Stomach (tissue), 9 donors: Measurements from ENCODE around the gene HAND1. TPM values are rescaled to one million over a fixed set of nuclear protein-coding genes. Genes with fewer than 3 reads are reported as not detected.

Experiments used
- DNase-seq, 2 donors: peaks; one replicate each; pipeline versions ENCODE4 v3.0.0 to v3.0.0-alpha.2; 2013 to 2019
- H3K27ac ChIP-seq, 5 donors: fragments of 200-600 bp in 4 of 5; sonication (generic) in 4 of 5; one replicate each; pipeline ENCODE4 v1.5.1; 2013 to 2019; ENCODE audit warnings: mild to moderate bottlenecking in 1 of 5, moderate library complexity in 1 of 5
- H3K27me3 ChIP-seq, 3 donors: fragments of 200-600 bp; sonication (generic); one replicate each; pipeline ENCODE4 v1.5.1; 2017 to 2019; ENCODE audit warnings: mixed run types in 1 of 3
- H3K36me3 ChIP-seq, 4 donors: fragments of 200-600 bp; sonication (generic); 1 replicate in 3 of 4; 2 replicates in 1 of 4; pipeline ENCODE4 v1.5.1; 2016 to 2019
- H3K4me1 ChIP-seq, 4 donors: fragments of 200-600 bp; sonication (generic); one replicate each; pipeline ENCODE4 v1.5.1; 2016 to 2019
- H3K4me3 ChIP-seq, 4 donors: fragments of 200-600 bp; sonication (generic) in 3 of 4; one replicate each; pipeline ENCODE4 v1.5.1; 2016 to 2019; ENCODE audit warnings: mild to moderate bottlenecking in 1 of 4
- H3K9me3 ChIP-seq, 4 donors: fragments of 200-600 bp; sonication (generic); one replicate each; pipeline ENCODE4 v1.5.1; 2016 to 2019
- EP300 ChIP-seq: sonication (generic); formaldehyde crosslinking; IDR thresholded peaks from one replicate; pipeline ENCODE4 v1.6.1; 2017; ENCODE audit warnings: antibody characterized with exemption
- POLR2A ChIP-seq, 4 donors: fragments of 450-650 bp; IDR thresholded peaks; one replicate each; pipeline ENCODE4 v1.6.1; 2016; ENCODE audit warnings: antibody characterized with exemption in 4 of 4, control low read depth in 2 of 4, mild to moderate bottlenecking in 1 of 4, moderate library complexity in 1 of 4
- POLR2AphosphoS5 ChIP-seq, 3 donors: sonication (generic); formaldehyde crosslinking; IDR thresholded peaks; one replicate each; pipeline ENCODE4 v1.6.1; 2016; ENCODE audit warnings: antibody characterized with exemption in 3 of 3
- WGBS, 5 donors: extraction: QIAGEN DNeasy Blood & Tissue Kit in 3 of 5; methylation state at CpG; one replicate each; pipeline versions ENCODE4 v1.1.5 to v1.1.7; 2013 to 2018; 5-methylcytosine and 5-hydroxymethylcytosine counted together
- intact Hi-C: fragments of 100-400 bp; cut with DNase I; formaldehyde crosslinking; loops from one replicate; pipeline ENCODE4 v1.15.1; 2023; ENCODE audit warnings: low total_unique reads
- polyA plus RNA-seq, 3 donors: library from polyadenylated mRNA; stranded (reverse); fragments of 200-250 nt; gene quantifications; one replicate each; pipeline ENCODE4 v1.2.3, GENCODE V29; 2013
- total RNA-seq, 5 donors: library from RNA; depleted of rRNA; stranded (reverse); fragments of >200 nt; gene quantifications; one replicate each; pipeline versions ENCODE4 v1.1.0 to v1.2.3, GENCODE V29; 2014 to 2016
- TF ChIP-seq, protein P1 (sequence below), 7 experiments: fragments of 450-650 bp in 4 of 7; fragments of 200-600 bp in 3 of 7; sonication (generic) in 3 of 7; IDR thresholded peaks; one replicate each; pipeline ENCODE4 v1.5.1; 2016 to 2019; ENCODE audit warnings: antibody characterized with exemption in 7 of 7, control low read depth in 2 of 7, mild to moderate bottlenecking in 1 of 7
- donor health status: healthy with polysubstance abuse.
- donor health status: Bipolar disorder and iron deficiency.
- donor health status: healthy.

HAND1 gene
- total and polyA plus RNA-seq, 8 donors: 32.2 TPM; not detected in 7

DNA sequence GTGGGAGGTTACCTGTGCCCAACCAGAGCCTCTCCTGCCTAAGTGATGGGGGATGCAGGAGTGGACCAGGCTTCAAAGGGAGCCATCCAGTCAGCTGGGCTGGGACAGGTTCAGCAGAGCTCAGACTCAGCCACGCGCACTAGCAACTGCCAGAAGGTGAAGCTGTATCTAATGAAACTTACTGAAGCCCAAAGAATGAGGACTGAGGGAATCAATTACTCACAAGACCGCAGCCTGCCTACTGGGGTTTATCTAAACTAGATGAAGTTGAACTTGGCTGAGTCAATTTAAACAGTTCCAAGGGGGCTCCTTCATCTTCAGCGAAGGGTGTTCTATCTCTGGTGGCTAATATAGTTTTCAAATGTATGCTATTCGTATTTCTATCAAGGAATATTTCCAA lies 11.4 kb downstream of the HAND1 start:
- no peaks in the 10 kb centered on the region for H3K4me1 ChIP-seq
- no peak for TF ChIP-seq POLR2A (IDR thresholded peaks at IDR 0.05)
- TF ChIP-seq, protein P1, sequence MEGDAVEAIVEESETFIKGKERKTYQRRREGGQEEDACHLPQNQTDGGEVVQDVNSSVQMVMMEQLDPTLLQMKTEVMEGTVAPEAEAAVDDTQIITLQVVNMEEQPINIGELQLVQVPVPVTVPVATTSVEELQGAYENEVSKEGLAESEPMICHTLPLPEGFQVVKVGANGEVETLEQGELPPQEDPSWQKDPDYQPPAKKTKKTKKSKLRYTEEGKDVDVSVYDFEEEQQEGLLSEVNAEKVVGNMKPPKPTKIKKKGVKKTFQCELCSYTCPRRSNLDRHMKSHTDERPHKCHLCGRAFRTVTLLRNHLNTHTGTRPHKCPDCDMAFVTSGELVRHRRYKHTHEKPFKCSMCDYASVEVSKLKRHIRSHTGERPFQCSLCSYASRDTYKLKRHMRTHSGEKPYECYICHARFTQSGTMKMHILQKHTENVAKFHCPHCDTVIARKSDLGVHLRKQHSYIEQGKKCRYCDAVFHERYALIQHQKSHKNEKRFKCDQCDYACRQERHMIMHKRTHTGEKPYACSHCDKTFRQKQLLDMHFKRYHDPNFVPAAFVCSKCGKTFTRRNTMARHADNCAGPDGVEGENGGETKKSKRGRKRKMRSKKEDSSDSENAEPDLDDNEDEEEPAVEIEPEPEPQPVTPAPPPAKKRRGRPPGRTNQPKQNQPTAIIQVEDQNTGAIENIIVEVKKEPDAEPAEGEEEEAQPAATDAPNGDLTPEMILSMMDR (IDR thresholded peaks at IDR 0.05): no peak
- no peak for TF ChIP-seq EP300
- TF ChIP-seq POLR2AphosphoS5 (IDR thresholded peaks at IDR 0.05): no peak
- no peak overlapping the region for H3K27ac ChIP-seq
- intact Hi-C loops: loop anchor here (10.0 kb wide), 1 partner anchor 138 kb away; no protein-coding TSS in a partner anchor
- H3K4me3 ChIP-seq: no peak overlapping the region
- no peaks in the 10 kb centered on the region for H3K9me3 ChIP-seq
- H3K36me3 ChIP-seq: peaks cover 0 to 16% (median 2%) of the 10 kb centered on the region in 4 donors
- DNase-seq: no peak
- H3K27me3 ChIP-seq: peaks cover 10 to 39% (median 22%) of the 10 kb centered on the region in 3 donors
- 64 to 85% (median 78%) methylated on average over 4 to 5 of the region's 5 CpGs for WGBS, 5 donors

DNA sequence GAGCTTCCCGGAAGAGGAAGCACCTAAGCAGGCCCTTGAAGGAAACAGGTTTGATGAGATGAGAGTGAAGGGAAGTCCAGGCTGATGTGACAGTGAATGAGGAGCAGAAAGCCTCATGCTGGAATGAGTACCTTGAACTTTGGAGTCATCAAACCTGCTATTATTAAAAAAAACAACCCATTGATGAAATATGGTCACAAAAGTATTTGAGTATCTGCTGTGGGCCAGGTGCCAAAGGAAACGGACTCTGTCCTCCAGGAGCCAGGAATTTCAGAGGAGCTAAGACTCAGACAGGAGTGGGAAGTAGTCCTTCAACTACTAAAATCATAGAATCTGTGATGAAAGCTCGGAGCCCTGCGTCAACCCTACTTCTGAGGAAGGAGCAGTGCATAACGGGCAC lies 11.9 kb downstream of the HAND1 start:
- DNase-seq: no peak
- H3K36me3 ChIP-seq: peaks cover 0 to 21% (median 5%) of the 10 kb centered on the region in 4 donors
- H3K27ac ChIP-seq: no peak overlapping the region
- intact Hi-C loops: loop anchor here (10.0 kb wide), 1 partner anchor 139 kb away; no protein-coding TSS in a partner anchor
- WGBS, 5 donors: 61 to 69% (median 65%) methylated on average over 5 of the region's 5 CpGs
- peaks cover 10 to 33% (median 17%) of the 10 kb centered on the region in 3 donors for H3K27me3 ChIP-seq
- no peaks in the 10 kb centered on the region for H3K9me3 ChIP-seq
- H3K4me1 ChIP-seq: no peaks in the 10 kb centered on the region
- H3K4me3 ChIP-seq: no peak overlapping the region
- TF ChIP-seq, protein P1 (IDR thresholded peaks at IDR 0.05): no peak
- TF ChIP-seq POLR2A (IDR thresholded peaks at IDR 0.05): no peak
- no peak for TF ChIP-seq EP300
- no peak for TF ChIP-seq POLR2AphosphoS5 (IDR thresholded peaks at IDR 0.05)

DNA sequence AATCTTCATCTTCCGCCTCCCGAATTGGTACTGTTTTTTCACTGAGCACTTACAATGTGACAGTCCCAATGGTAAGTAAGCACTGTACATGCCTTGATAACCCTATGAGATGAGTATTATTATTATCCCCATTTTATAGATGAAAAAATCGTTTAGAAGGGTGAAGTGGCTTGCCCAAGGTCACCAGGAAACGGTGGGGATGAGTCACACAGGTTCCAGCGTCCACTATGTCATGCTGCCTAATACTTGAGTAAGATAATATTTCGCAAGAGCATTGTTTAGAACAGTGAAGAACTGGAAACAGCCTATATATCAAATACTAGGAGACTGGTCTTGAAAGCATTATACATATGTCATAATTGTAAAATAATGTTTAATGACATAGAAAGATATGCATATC lies 12.9 kb downstream of the HAND1 start:
- intact Hi-C loops: loop anchor here (10.0 kb wide), 1 partner anchor 140 kb away; no protein-coding TSS in a partner anchor
- Histone ChIP-seq H3K36me3 (peaks cover 0 to 30% (median 9%) of the 10 kb centered on the region in 4 donors), H3K4me3 (no peak overlapping the region), H3K9me3 (no peaks in the 10 kb centered on the region), H3K27me3 (peaks cover 10 to 24% (median 10%) of the 10 kb centered on the region in 3 donors), H3K4me1 (no peaks in the 10 kb centered on the region), H3K27ac (no peak overlapping the region)
- no peak for DNase-seq
- WGBS, 5 donors: 47 to 70% (median 62%) methylated on average over 6 of the region's 6 CpGs
- TF ChIP-seq, protein P1 (IDR thresholded peaks at IDR 0.05): no peak
- TF ChIP-seq POLR2AphosphoS5 (IDR thresholded peaks at IDR 0.05) (no peak), EP300 (no peak), POLR2A (IDR thresholded peaks at IDR 0.05) (no peak)

DNA sequence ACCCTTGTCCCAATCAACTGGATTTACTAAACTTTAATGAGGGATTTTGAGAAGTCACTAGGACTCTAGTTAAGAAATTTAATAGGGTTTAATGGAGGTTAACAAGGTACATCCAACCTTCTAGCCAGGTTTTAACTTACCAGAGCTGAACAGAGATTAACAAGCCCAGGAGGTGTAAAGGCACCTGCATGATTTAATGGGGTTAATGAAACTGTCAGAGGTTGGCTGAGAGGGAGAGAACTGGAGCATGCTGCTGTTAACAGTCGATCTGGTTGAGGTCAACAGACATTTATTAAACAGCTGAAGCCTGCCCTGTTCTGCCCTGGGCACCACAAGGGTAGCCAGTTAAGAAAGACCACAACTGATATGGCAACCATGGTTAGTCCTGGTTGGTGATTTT lies 13.6 kb downstream of the HAND1 start:
- intact Hi-C loops: loop anchor here (10.0 kb wide), 1 partner anchor 140 kb away; no protein-coding TSS in a partner anchor
- Histone ChIP-seq H3K27ac (no peak overlapping the region), H3K36me3 (peaks cover 0 to 33% (median 11%) of the 10 kb centered on the region in 4 donors), H3K4me3 (no peak overlapping the region), H3K9me3 (no peaks in the 10 kb centered on the region), H3K4me1 (no peaks in the 10 kb centered on the region), H3K27me3 (peaks cover 6 to 16% (median 10%) of the 10 kb centered on the region in 3 donors)
- no peak for DNase-seq
- TF ChIP-seq EP300 (no peak), POLR2A (IDR thresholded peaks at IDR 0.05) (no peak), POLR2AphosphoS5 (IDR thresholded peaks at IDR 0.05) (no peak)
- TF ChIP-seq, protein P1 (IDR thresholded peaks at IDR 0.05): no peak
- 28 to 50% (median 42%) methylated on average over 1 of the region's 1 CpG for WGBS, 5 donors
